GM23248 (cell line): ENCODE results near the gene SH3GL3. TPM values are rescaled to one million over a fixed set of nuclear protein-coding genes. Genes with fewer than 3 reads are reported as not detected.

Experiments used
- DNase-seq: peaks from one replicate; pipeline ENCODE4 v3.0.0-alpha.2; 2015
- H2AFZ ChIP-seq: fragments of 200-600 bp; sonication (generic); 2 replicates; pipeline ENCODE4 v1.6.1; 2016; ENCODE audit warnings: antibody characterized with exemption
- H3F3A ChIP-seq: fragments of 200-600 bp; sonication (generic); 2 replicates; pipeline ENCODE4 v1.6.1; 2016; ENCODE audit warnings: mild to moderate bottlenecking, antibody characterized with exemption, mixed run types; ENCODE audit not compliant: insufficient read depth
- H3K27ac ChIP-seq: fragments of 200-600 bp; sonication (generic); 2 replicates; pipeline ENCODE4 v1.5.1; 2016; ENCODE audit warnings: mild to moderate bottlenecking
- H3K27me3 ChIP-seq: fragments of 200-600 bp; sonication (generic); replicated peaks from 2 replicates; pipeline ENCODE4 v1.6.1; 2016; ENCODE audit warnings: mild to moderate bottlenecking; ENCODE audit not compliant: insufficient read depth
- H3K36me3 ChIP-seq: fragments of 200-600 bp; sonication (generic); 2 replicates; pipeline ENCODE4 v1.6.1; 2016; ENCODE audit warnings: low read depth, mild to moderate bottlenecking
- H3K4me1 ChIP-seq: fragments of 200-600 bp; sonication (generic); 2 replicates; pipeline ENCODE4 v1.6.1; 2016; ENCODE audit warnings: mild to moderate bottlenecking; ENCODE audit not compliant: insufficient read depth
- H3K4me2 ChIP-seq: fragments of 200-600 bp; sonication (generic); one replicate; pipeline ENCODE4 v1.6.1; 2016; ENCODE audit warnings: mild to moderate bottlenecking; ENCODE audit not compliant: unreplicated experiment
- H3K4me3 ChIP-seq: fragments of 200-600 bp; sonication (generic); 2 replicates; pipeline ENCODE4 v1.5.1; 2016; ENCODE audit warnings: mild to moderate bottlenecking
- H3K79me2 ChIP-seq: fragments of 200-600 bp; sonication (generic); 2 replicates; pipeline ENCODE4 v1.6.1; 2016; ENCODE audit warnings: mild to moderate bottlenecking; ENCODE audit not compliant: insufficient read depth
- H3K9ac ChIP-seq: fragments of 200-600 bp; sonication (generic); 2 replicates; pipeline ENCODE4 v1.6.1; 2016; ENCODE audit warnings: mild to moderate bottlenecking
- H3K9me2 ChIP-seq: fragments of 200-600 bp; sonication (generic); 2 replicates; pipeline ENCODE4 v1.6.1; 2016; ENCODE audit warnings: mixed run types, mild to moderate bottlenecking, moderate library complexity; ENCODE audit not compliant: insufficient read depth
- H3K9me3 ChIP-seq: fragments of 200-600 bp; sonication (generic); one replicate; pipeline ENCODE4 v1.6.1; 2017; ENCODE audit warnings: low read depth
- H4K20me1 ChIP-seq: fragments of 200-600 bp; sonication (generic); 2 replicates; pipeline ENCODE4 v1.6.0; 2016; ENCODE audit not compliant: insufficient read depth
- EZH2 ChIP-seq: fragments of 200-600 bp; sonication (generic); IDR thresholded peaks from 2 replicates; pipeline ENCODE4 v1.6.1; 2018; ENCODE audit warnings: antibody characterized with exemption, mild to moderate bottlenecking; ENCODE audit not compliant: insufficient read depth, poor library complexity, severe bottlenecking
- EZH2phosphoT487 ChIP-seq: fragments of 200-600 bp; sonication (generic); IDR thresholded peaks from 2 replicates; pipeline ENCODE4 v1.6.1; 2018; ENCODE audit warnings: antibody characterized with exemption, moderate library complexity, mild to moderate bottlenecking, low read depth; ENCODE audit not compliant: insufficient read depth
- WGBS, 2 experiments: methylation state at CpG; one replicate each; pipeline ENCODE4 v1.1.6; 2015 to 2017; ENCODE audit warnings: low lambda C conversion rate in 2 of 2, low coverage in 1 of 2; ENCODE audit errors: missing lambda C conversion rate in 2 of 2; 5-methylcytosine and 5-hydroxymethylcytosine counted together
- in situ Hi-C: fragments of 300-500 bp; cut with MboI; formaldehyde crosslinking; loops from 2 replicates; pipeline ENCODE4 v1.15.0; 2020
- polyA plus RNA-seq: library from polyadenylated mRNA; unstranded; fragments of >200 nt; fragmentation: Nextera tagmentation; extraction: Ambion mirVana; gene quantifications from 2 replicates; pipeline ENCODE4 v1.2.1, GENCODE V29; 2016
- total RNA-seq: library from RNA; depleted of rRNA; stranded (reverse); fragments of >200 nt; shearing (Covaris generic); gene quantifications from 2 replicates; pipeline ENCODE4 v1.2.3, GENCODE V29; 2014

Gene SH3GL3
- total and polyA plus RNA-seq, 2 experiments from 2014 or later, result 0.28 TPM; not detected in 1

DNA sequence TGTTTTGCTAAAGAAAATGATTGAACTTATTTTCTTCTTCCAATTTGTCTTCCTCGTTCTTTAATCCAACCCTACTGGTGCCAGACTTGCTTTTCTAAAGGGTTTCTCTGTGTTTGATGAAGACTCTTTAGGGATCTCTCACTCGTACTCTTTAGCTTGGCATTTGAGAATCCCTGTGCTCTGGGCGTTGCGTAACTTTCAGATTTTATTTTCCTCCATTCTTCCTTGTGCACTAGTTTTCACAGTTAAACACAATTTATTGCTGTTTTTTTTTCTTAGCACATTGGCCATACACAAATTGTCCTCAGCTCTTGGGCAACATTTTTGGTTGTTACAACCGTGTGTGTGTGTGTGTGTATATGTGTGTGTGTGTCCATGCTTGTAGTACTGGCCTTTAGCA lies 111.0 kb downstream of the SH3GL3 start:
- no peak for DNase-seq

DNA sequence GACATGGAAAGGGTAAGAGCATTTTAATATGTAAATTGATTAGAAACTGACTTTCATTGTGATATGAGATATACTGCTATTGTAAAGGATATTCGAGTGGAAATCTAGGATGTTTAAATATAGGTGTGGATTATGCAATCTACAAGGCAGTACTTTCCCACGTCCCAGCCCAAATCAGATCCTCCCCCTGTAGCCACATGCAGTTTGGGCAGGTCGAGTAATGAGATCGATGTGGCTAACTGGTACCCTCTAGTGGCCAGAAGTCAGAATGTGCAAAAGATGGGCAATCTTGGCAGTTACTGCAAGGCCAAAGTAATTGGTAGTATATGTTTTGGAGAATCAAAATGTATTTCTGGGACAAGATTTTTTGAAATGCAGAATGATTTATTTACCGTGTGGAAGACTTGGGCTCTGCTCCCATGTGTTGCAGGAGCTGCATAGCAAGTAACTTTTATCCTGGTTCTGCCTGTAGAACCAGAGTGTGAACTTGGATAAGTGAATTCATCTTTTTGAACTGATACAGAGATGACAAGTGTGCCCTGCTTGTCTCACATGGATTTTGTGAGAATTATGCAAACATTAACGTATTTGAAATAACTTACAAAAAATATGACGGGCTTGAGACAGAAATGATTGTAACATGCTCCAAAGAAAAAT lies 112.3 kb downstream of the SH3GL3 start:
- H3K36me3 ChIP-seq, result no peaks in the 10 kb centered on the region
- no peaks in the 10 kb centered on the region for H3K9me2 ChIP-seq
- H3K27me3 ChIP-seq, result no peaks in the 10 kb centered on the region
- H3K9me3 ChIP-seq, result no peaks in the 10 kb centered on the region
- WGBS, 2 experiments, result 1 to 3% methylated on average over 7 of the region's 7 CpGs
- in situ Hi-C loops, result loop anchor here (10.0 kb wide), 1 partner anchor 125 kb away; no protein-coding TSS in a partner anchor
- H2AFZ ChIP-seq, result no peak overlapping the region
- H3K4me3 ChIP-seq, result no peak overlapping the region
- no peak for TF ChIP-seq EZH2phosphoT487
- no peak for TF ChIP-seq EZH2
- no peak overlapping the region for H3K4me2 ChIP-seq
- H4K20me1 ChIP-seq, result no peaks in the 10 kb centered on the region
- DNase-seq, result peak; percentile 81
- no peak overlapping the region for H3K9ac ChIP-seq
- H3K27ac ChIP-seq, result no peak overlapping the region
- H3F3A ChIP-seq, result no peaks in the 10 kb centered on the region
- H3K4me1 ChIP-seq, result no peaks in the 10 kb centered on the region
- H3K79me2 ChIP-seq, result no peaks in the 10 kb centered on the region

More for the DNA sequence above, 111.0 kb downstream of the SH3GL3 start:
- no peak for TF ChIP-seq EZH2phosphoT487
- TF ChIP-seq EZH2, result no peak
- Histone ChIP-seq H3K4me3 (no peak overlapping the region), H3K4me2 (no peak overlapping the region), H2AFZ (no peak overlapping the region), H3K27me3 (no peaks in the 10 kb centered on the region; the same call in 1 of the 2 replicates), H3K9me2 (no peaks in the 10 kb centered on the region), H3K27ac (no peak overlapping the region), H4K20me1 (no peaks in the 10 kb centered on the region), H3K9ac (no peak overlapping the region), H3K36me3 (no peaks in the 10 kb centered on the region), H3F3A (no peaks in the 10 kb centered on the region), H3K79me2 (no peaks in the 10 kb centered on the region), H3K4me1 (no peaks in the 10 kb centered on the region), H3K9me3 (no peaks in the 10 kb centered on the region)
- 45 to 46% methylated on average over 5 of the region's 5 CpGs for WGBS, 2 experiments
- in situ Hi-C loops, result loop anchor here (10.0 kb wide), 1 partner anchor 123 kb away; no protein-coding TSS in a partner anchor

DNA sequence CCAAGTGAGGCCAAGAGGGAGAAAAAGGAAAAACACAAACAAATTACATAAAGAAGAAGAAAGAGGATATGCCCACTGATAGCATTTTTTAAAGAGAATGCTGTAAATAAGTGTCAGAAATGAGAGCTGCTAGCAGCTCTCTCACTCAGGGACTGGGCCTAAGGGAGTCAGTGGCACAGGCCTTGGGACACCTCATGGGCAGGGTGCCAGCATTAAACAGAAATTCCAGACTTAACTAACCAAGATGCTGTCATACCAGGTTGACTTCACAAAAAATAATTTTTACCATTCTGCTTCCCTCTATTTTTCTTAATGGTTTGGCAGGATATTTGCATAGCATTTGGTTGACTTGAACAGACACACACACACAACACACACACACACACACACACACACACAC lies 114.5 kb downstream of the SH3GL3 start:
- H3K9me2 ChIP-seq, result no peaks in the 10 kb centered on the region
- no peaks in the 10 kb centered on the region for H3K4me1 ChIP-seq
- TF ChIP-seq EZH2 (no peak), EZH2phosphoT487 (no peak)
- H4K20me1 ChIP-seq, result no peaks in the 10 kb centered on the region
- no peak overlapping the region for H3K9ac ChIP-seq
- H3F3A ChIP-seq, result no peaks in the 10 kb centered on the region
- no peaks in the 10 kb centered on the region for H3K9me3 ChIP-seq
- no peak overlapping the region for H3K27ac ChIP-seq
- DNase-seq, result no peak
- H3K36me3 ChIP-seq, result no peaks in the 10 kb centered on the region
- H3K4me2 ChIP-seq, result no peak overlapping the region
- H3K27me3 ChIP-seq, result no peaks in the 10 kb centered on the region
- H2AFZ ChIP-seq, result no peak overlapping the region
- in situ Hi-C loops, result loop anchor here (5.0 kb wide), 1 partner anchor 309 kb away; no protein-coding TSS in a partner anchor
- no peak overlapping the region for H3K4me3 ChIP-seq
- no peaks in the 10 kb centered on the region for H3K79me2 ChIP-seq

DNA sequence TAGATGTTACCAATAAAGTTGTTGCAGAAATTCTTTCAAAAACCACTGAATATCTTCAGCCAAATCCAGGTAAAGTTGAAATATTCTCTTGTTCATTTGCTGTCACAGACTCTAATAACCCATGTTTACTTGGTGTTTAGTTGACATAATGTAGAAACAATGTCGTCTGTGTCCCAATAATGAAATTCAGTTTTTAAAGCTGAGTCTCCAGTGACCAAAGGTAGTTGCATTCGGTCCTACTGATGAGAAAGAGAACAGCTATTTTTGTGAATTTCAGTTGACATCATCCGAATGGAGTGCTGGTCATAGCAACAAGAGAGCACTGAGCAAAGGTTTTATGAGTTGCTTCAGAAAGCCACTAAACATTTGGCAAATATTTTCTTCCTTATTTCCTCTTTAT lies 118.0 kb downstream of the SH3GL3 start:
- no peak overlapping the region for H3K9ac ChIP-seq
- no peaks in the 10 kb centered on the region for H4K20me1 ChIP-seq
- H3K9me2 ChIP-seq, result no peaks in the 10 kb centered on the region
- no peak overlapping the region for H3K4me2 ChIP-seq
- H2AFZ ChIP-seq, result no peak overlapping the region
- no peaks in the 10 kb centered on the region for H3K36me3 ChIP-seq
- no peaks in the 10 kb centered on the region for H3K4me1 ChIP-seq
- TF ChIP-seq EZH2 (no peak), EZH2phosphoT487 (no peak)
- H3K4me3 ChIP-seq, result no peak overlapping the region
- peaks cover 5% of the 10 kb centered on the region; the same call in 1 of the 2 replicates for H3K27me3 ChIP-seq
- WGBS, 2 experiments, result 26 to 30% methylated on average over 3 of the region's 3 CpGs
- DNase-seq, result no peak
- no peaks in the 10 kb centered on the region for H3K9me3 ChIP-seq
- no peak overlapping the region for H3K27ac ChIP-seq
- in situ Hi-C loops, result no loop called here
- no peaks in the 10 kb centered on the region for H3F3A ChIP-seq
- H3K79me2 ChIP-seq, result no peaks in the 10 kb centered on the region
